Measurements from ENCODE around the gene CLSTN2. TPM values are rescaled to one million over a fixed set of nuclear protein-coding genes. Genes with fewer than 3 reads are reported as not detected.

The CLSTN2 gene
- total and polyA plus RNA-seq, 9 donors, result 28.9 to 263 (median 134) TPM

DNA sequence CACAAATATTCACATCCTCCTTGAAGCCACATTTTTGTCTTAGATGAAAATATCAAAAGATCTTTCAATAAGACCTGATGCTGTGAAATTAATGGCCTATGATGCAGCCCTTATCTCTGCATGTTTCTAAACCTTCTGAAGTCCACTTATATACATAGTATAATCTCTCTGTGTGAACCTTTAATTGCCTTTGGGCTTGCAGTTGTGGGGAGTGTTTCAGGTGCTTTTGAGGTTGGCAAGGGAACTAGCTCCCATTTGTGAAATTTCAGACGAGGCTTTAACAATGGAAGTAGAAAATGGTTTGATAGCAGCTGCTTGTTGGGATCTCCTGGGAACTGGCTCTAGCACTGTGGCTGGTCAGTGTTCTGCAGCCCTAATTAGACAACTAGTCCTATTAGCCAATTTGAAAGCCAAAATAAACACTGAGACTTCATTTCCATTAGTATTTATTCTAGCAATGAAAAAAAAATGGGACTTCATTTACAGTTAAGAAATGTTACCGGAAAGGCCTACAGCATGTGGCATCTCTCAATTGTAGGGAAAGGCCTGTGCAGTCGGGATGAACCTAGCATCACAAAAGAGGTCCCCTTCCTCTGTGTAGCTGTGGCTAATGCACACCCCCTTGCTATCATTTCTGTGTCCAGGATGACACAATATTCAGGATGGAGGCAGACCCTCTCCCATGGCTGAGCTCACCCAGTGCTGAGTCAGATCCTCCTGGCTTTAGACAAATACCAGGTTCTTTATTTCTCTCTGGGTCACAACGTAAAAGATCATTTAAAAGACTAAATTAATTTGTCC, 602.1 kb downstream of the CLSTN2 start:
- TF ChIP-seq, protein P1, sequence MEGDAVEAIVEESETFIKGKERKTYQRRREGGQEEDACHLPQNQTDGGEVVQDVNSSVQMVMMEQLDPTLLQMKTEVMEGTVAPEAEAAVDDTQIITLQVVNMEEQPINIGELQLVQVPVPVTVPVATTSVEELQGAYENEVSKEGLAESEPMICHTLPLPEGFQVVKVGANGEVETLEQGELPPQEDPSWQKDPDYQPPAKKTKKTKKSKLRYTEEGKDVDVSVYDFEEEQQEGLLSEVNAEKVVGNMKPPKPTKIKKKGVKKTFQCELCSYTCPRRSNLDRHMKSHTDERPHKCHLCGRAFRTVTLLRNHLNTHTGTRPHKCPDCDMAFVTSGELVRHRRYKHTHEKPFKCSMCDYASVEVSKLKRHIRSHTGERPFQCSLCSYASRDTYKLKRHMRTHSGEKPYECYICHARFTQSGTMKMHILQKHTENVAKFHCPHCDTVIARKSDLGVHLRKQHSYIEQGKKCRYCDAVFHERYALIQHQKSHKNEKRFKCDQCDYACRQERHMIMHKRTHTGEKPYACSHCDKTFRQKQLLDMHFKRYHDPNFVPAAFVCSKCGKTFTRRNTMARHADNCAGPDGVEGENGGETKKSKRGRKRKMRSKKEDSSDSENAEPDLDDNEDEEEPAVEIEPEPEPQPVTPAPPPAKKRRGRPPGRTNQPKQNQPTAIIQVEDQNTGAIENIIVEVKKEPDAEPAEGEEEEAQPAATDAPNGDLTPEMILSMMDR (IDR thresholded peaks at IDR 0.05), result no peak
- TF ChIP-seq EP300 (IDR thresholded peaks at IDR 0.05) (no peak), POLR2A (IDR thresholded peaks at IDR 0.05) (no peak)

DNA sequence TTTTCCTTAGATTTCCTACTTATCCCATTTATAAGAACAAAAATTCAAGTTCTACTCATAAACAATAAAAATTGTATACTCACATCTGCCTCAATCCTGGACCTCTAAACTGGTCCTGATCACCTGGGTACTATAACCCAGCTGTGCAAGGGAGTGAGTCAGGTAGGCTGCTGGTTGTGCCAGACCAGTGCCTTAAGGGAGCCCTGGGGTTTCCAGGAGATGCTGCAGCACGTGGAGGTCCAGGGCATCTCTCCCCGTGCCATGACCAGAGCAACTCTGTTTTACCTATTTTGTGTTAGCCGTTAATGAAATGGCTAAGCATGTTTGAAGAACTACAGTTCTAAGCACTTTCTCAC, 602.7 kb downstream of the CLSTN2 start:
- TF ChIP-seq EP300 (IDR thresholded peaks at IDR 0.05) (no peak), POLR2A (IDR thresholded peaks at IDR 0.05) (no peak)
- TF ChIP-seq, protein P1 (IDR thresholded peaks at IDR 0.05), result no peak
- H3K4me3 ChIP-seq, result no peak overlapping the region
- DNase-seq, result no peak
- H3K27ac ChIP-seq, result no peak overlapping the region
- 95 to 98% (median 96%) methylated on average over 3 of the region's 3 CpGs for WGBS, 3 donors
- intact Hi-C loops (cut with DNase I), result no loop called here
- no peaks in the 10 kb centered on the region for H3K9me3 ChIP-seq
- no peaks in the 10 kb centered on the region for H3K36me3 ChIP-seq
- H3K27me3 ChIP-seq, result no peaks in the 10 kb centered on the region
- peaks cover 2% of the 10 kb centered on the region for H3K4me1 ChIP-seq (ENCODE audit: insufficient read depth)

More for the DNA sequence above, 602.1 kb downstream of the CLSTN2 start:
- Histone ChIP-seq H3K9me3 (no peaks in the 10 kb centered on the region), H3K4me1 (ENCODE audit: insufficient read depth) (peaks cover 2% of the 10 kb centered on the region), H3K27me3 (no peaks in the 10 kb centered on the region), H3K27ac (no peak overlapping the region), H3K36me3 (no peaks in the 10 kb centered on the region), H3K4me3 (no peak overlapping the region)
- 68 to 84% (median 82%) methylated on average over 4 of the region's 4 CpGs for WGBS, 3 donors
- intact Hi-C loops (cut with DNase I), result no loop called here
- no peak for DNase-seq

DNA sequence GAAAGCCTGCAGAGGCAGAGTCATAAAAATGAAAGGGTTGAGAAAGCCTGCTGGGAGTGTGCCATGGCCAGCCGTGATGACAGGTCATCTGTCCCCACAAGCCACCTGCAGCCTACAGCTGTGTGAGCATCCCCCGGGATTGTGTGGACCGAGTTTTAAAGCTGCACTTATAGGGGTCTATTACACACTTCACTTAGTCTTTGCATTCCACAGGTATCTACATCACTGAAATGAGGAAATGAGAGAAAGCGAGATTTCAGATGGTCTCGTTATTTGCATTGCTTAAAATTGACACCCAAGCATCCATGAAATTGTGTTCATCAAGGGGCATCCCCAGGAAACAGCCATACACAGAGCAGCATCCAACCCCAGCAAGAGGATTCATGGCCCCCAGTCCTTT, 605.3 kb downstream of the CLSTN2 start:
- Histone ChIP-seq H3K27me3 (no peaks in the 10 kb centered on the region), H3K27ac (no peak overlapping the region), H3K4me1 (ENCODE audit: insufficient read depth) (peaks cover 9% of the 10 kb centered on the region), H3K36me3 (no peaks in the 10 kb centered on the region), H3K9me3 (no peaks in the 10 kb centered on the region), H3K4me3 (no peak overlapping the region)
- WGBS, 3 donors, result 89 to 95% (median 92%) methylated on average over 5 of the region's 5 CpGs
- no peak for TF ChIP-seq EP300 (IDR thresholded peaks at IDR 0.05)
- DNase-seq, result no peak
- intact Hi-C loops (cut with DNase I), result no loop called here

DNA sequence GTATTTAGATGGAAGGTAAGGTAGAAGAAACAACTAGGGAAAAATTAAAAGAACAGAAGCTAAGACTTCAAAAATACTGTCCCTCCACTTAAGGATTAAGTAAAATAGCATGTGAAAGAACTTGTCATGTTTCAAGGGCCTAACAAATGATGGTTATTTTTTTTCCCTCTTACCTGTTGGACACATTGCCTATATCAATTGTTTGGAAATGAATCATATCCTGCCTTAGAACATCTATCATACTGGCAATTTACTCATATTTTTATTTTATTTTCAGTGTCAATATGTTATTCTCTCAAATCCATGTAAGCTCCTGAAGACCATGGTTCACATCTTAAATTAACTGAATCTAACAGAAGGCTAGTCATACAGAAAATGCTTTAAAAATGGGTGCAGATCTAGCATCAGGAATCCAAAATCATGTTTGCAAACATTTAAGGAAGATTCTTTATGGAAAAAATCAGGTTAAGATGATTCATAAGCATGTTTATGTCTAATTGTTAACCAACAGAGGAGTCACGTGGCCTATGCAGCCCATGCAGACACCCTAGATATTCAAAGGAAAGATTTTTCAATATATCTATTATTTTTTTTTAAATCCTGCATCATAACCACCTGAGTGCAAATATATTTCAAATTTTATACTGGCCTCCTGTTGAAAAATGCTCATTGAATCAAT, 607.1 kb downstream of the CLSTN2 start:
- Histone ChIP-seq H3K9me3 (no peaks in the 10 kb centered on the region), H3K4me1 (ENCODE audit: insufficient read depth) (peaks cover 10% of the 10 kb centered on the region), H3K27ac (no peak overlapping the region), H3K4me3 (no peak overlapping the region), H3K36me3 (no peaks in the 10 kb centered on the region), H3K27me3 (no peaks in the 10 kb centered on the region)
- intact Hi-C loops (cut with DNase I), result no loop called here
- DNase-seq, result no peak
- WGBS, 3 donors, result 86 to 96% (median 95%) methylated on average over 1 of the region's 1 CpG
- no peak for TF ChIP-seq EP300 (IDR thresholded peaks at IDR 0.05)
- TF ChIP-seq POLR2A (IDR thresholded peaks at IDR 0.05), result no peak
- TF ChIP-seq, protein P1 (IDR thresholded peaks at IDR 0.05), result no peak

DNA sequence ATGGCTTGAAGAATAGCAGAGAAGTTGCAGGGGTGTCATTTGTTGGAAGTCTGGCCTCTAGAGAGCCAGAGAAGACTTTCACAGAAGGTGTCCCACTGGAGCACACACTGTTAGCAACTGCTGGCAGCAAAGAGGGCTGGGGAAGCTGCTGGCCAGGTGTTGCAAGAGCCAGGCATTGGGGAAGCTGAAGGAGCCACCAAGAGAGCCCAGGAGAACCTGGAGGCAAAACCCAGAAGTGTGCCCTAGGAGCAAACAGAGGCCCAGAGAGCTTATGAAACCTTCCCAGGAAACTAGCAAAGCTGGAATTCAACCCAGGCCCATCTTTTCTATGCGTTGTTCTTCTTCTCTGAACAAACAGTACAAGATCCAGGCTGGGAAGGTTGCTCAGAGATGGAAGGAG, 610.2 kb downstream of the CLSTN2 start:
- Histone ChIP-seq H3K36me3 (no peaks in the 10 kb centered on the region), H3K4me1 (ENCODE audit: insufficient read depth) (peaks cover 10% of the 10 kb centered on the region), H3K27me3 (no peaks in the 10 kb centered on the region), H3K9me3 (no peaks in the 10 kb centered on the region), H3K4me3 (no peak overlapping the region), H3K27ac (peak overlapping the region in 1 of 2 donors; percentile 5)
- WGBS, 3 donors, result 31 to 43% (median 42%) methylated on average over 1 of the region's 1 CpG
- TF ChIP-seq, protein P1 (IDR thresholded peaks at IDR 0.05), result no peak
- TF ChIP-seq EP300 (IDR thresholded peaks at IDR 0.05) (no peak), POLR2A (IDR thresholded peaks at IDR 0.05) (no peak)
- peak in 1 of 5 donors; percentile 28 for DNase-seq
- intact Hi-C loops (cut with DNase I), result no loop called here
